HG03571 (cell line): ENCODE measurements around the gene TSTD1.
"Not testable (repeated sequence)": the region's sequence is repeated elsewhere in the genome, so short reads cannot be mapped to it uniquely, and the experiment has no call there.

Source experiments
- ATAC-seq: cut with Tn5 transposase; IDR thresholded peaks from one replicate; pipeline ENCODE4 v1.9.1; 2021; ENCODE audit not compliant: unreplicated experiment

Gene TSTD1

DNA sequence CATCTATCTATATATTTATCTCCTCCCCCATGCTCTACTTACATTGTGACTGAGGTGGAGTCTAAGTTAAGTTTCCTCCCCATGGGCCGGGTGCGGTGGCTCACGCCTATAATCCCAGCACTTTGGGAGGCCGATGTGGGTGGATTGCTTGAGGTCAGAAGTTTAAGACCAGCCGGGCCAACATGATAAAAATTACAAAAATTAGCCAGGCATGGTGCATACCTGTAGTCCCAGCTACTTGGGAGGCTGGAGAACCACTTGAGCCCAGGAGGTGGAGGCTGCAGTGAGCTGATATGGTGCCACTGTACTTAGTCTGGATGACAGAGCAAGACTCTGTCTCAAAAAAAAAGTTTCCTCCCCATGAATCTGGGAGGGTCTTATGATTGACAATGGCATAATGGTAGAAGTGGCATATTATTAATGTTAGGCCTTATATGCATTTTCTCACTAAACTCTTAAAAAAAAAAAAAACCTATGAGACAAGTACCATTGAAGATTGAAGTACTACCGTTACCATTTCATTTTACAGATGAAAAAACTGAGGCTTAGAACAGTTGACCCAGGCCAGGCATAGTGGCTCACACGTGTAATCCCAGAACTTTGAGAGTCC is 29.1 kb downstream of the TSTD1 start:
- ATAC-seq: no peak

DNA sequence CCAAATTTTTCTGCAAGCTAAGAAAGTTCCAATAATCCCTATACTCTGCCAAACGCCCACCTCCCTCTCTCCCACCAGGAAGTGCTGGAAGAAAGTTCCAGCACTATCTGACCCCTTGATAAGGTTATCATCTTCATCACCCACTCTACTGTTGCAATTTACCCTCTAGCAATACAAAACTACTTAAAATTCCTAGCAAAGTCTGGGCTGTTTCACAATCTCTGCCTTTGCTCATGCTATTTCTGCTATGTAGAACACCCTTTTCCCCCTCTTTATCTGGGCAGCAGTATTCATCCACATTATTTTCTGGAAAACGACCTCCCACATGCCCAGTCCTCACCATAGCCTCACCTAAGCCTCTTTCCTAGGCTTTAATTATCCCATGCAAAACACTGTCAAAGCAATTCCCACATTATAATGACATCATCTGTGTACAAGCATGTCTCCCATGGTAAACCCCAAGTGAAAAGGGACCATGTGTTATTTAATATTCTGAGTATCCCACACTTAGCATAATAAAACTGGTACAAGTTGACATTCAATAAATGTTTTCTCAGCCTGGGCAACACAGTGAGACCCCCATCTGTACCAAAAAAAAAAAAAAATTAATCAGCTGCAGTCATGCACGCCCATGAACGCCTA is 29.8 kb downstream of the TSTD1 start:
- no peak for ATAC-seq

DNA sequence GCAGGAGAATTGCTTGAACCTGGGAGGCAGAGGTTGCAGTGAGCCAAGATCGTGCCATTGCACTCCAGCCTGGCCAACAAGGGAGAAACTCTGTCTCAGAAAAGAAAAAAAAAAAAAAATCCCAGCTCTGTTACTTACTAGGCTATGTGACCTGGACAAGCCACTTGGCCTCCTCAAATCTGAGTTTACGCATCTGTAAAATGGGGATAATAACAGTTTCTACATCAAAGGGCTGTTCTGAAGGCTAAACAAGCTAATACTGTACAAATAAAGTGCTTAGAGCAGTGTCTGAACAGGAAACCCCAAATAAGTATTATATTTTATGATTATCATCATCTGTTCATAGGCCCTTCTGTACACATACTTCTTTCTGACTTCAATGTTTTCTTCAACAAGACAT is 31.4 kb downstream of the TSTD1 start:
- no peak for ATAC-seq

DNA sequence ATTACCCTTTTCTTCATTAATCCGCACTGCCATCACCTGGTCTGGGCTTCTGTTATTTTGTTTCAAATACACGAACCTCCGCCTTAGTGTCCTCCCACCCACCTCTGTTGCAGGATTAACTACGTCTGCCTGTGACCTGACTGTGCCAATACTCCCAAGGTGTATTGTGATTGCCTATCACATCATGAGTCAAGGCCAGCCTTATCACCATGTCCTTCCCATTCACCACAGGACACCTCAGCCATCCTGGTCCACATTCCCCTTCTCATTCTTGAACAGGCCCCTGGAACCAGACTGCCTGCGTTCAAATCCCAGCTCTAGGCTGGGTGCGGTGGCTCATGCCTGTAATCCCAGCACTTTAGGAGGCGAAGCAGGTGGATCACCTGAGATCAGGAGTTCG is 32.2 kb downstream of the TSTD1 start:
- ATAC-seq: no peak

DNA sequence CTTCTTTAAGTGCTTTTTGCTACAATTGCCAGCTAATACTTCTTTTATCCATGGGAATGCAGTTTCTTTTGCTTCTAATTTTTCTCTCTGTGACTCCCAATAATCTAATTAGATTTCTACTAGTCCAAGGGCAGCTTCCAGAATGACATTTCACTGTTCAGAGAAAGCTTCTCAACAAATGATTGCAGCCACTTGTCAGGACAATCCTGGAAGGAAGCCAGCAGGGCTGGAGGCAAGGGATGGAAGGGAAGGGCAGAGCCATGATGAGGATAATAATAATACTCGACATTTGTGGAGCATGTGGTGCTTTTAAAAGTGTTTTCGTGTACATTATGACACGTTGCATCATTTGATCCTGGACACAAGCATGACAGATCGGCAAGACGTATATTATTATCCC is 37.2 kb downstream of the TSTD1 start:
- no peak for ATAC-seq

DNA sequence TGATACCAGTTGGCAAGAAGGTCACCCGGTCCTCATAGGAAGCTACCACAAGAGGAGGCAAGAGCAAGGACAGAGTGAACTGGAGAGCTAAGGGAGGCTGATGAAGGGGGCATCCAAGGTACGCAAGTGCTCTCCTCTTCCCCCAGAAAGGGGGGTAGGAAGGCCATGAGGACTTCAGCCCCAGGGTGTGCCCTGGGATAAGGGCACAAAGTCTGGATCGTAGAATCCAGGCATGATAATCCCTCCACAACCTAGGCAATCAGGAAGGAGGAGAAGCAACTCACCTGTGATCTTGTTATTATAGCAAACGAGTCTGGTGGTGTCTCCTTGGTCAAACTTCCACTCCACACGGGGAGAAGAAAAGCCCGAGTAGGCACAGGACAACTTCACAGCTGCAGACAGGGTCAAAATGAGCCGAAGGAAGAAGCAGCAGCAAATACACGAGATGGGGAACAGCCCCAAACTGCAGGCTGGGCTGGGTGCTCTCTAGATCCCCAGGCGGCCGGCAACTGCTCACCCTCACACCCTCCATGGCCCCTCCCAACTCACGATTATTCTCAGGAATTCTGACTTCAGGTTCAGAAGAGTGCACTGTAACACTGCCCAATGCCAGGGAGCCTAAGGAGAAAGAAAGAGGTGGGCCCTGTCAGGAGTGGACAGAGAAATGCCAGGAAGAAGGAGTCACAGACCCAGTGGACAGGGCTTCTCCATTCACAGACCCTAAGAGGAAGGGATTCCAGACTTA is 37.9 kb downstream of the TSTD1 start:
- ATAC-seq: no peak

DNA sequence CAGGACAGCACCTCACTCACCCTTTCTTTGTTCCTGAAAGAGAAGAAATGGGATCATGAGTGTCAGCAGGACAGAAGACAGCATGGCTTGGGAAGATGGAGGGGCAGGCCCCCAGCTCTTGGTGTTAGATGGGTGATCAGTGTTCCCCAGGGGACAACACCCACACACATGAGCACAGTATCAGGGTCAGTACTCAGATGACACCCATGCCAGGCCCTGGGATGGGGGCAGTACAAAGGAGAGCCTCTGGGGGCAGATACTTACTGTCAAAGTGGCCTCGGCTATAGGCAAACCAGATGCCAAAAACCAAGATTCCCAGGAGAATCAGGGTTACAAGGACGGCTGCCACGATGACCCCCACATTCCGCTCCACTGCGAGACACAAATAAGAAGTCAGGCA is 39.4 kb downstream of the TSTD1 start:
- no peak for ATAC-seq

DNA sequence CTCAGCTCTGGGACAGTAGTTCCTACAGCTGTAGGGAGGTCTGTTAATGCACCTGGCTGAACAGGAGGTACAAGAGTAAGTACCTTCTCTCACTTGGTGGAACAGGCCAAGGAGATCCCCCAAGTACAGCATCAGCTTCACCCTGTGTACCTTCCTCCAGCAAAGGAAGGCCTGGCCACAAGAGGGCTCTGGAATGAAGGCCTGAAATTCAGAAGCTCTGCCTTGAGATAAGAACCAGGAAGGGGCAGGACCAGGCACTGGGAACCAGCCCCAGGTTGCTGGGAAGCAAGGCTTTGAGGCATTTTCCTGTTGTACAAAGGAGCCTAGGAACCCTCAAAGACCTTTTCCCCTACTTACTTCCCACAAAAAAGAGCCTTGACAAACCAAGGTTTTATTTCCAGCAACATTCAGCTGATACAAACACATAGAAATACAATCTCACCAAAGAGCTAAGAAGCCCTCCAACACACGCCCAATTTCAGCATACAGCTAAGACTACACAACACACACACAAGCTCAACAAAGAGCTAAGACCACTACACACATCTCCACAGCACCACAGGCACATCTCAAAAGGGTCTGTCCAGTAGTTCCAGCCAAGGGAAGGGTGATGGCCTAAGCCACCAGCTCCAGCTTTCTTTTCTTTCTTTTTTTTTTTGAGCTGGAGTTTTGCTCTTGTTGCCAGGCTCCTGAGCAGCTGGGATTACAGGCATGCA is 41.3 kb downstream of the TSTD1 start:
- no peak for ATAC-seq

DNA sequence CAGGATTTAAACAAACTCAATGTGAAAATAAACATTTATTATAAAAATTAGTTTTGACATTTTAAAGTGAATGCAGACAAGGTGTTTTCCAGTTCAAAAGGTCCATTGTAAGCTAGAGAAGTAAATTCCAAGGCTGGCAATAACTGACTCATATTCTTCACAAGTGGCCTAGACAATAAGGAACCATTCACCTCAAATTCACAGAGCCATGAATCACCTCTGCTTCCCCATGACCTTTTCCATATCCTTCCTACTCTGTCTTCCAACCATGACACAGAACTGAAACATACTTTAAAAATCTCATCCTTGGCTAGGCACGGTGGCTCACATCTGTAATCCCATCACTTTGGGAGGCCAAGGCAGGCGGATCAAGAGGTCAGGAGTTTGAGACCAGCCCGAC is 42.6 kb downstream of the TSTD1 start:
- ATAC-seq: no peak

DNA sequence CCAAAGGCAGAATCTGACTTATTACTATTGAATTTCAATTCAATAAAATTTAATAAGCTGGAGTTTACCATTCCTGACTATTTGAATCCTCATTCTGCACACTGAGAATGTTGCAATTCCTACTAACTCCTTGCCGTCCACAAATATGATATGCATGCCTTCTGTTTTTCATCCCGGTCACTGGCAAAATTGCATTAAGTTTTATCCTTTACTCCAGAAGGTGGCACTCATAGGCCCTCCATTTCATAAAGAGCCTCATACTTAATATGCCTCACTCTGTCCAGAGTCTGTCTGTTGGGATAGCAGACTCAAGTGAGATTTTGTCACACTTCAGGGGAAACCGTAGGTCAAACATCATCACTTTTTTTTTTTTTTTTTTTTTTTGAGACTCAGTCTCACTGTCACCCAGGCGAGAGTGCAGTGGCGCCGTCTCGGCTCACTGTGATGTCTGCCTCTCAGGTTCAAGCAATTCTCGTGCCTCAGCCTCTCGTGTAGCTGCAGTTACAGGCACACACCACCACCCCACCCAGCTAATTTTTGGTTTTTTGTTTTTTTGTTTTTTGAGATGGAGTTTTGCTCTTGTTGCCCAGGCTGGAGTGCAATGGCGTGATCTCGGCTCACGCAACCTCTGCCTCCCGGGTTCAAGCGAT is 45.1 kb downstream of the TSTD1 start:
- ATAC-seq: no peak

DNA sequence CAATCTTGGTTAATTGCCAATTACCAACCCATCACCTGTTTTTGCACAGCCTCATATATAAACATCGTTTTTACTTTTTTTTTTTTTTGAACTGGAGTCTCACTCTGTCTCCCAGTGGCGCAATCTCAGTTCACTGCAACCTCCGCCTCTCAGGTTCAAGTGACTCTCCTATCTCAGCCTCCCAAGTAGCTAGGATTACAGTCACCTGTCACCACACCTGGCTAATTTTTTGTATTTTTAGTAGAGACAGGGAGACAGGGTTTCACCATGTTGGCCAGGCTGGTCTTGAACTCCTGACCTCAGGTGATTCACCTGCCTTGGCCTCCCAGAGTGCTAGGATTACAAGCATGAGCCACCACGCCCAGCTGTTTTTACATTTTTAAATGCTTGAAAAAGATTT is 46.7 kb downstream of the TSTD1 start:
- ATAC-seq: not testable (repeated sequence)
